Measurements from ENCODE around the gene LARGE1.

The LARGE1 gene

DNA sequence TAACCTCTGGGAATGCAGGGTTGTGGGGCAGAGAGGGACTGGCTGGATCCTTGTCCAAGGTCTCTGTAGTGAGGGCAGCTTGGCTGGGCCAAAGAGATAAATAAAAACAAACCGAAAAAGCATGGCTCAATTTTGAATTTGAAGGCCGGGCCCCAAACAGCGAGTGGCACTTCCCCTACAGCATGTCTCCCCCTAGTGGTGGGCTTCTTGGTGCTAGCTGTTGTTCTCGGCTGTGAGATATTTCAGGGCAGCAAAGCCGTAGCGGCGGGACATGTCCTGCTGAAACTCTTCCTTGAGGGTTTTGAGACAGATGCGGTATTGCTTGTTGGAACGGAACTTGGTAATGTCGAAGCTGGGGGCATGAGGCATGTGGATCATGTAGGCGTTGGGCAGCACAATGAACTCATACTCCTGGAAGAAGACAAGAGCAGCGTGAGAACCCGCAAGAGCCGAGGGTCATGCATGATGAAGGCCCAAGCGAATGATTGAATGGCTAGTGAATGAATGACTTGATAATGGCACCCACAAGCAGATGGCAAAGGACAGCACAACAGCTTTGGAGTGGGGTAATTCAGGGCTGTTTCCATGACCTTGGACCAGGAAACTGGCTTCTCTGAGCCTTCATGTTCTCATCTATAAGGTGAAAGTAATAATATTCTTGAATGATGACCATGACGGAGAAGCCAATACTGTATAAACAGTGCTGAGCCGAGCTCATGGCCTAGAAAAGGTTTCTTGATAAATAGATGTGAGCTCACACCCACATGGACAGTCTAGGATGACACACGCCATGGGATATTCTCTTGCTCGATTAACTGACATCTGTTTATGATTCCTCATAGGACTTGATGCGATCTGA, 645.8 kb downstream of the LARGE1 start:
- Histone ChIP-seq H3K9me3 (no peaks in the 10 kb centered on the region), H3K4me3 (no peak overlapping the region), H3K4me1 (no peaks in the 10 kb centered on the region), H3K36me3 (replicated peaks) (no peaks in the 10 kb centered on the region), H3K27me3 (ENCODE audit: low read depth) (no peaks in the 10 kb centered on the region)
- in situ Hi-C loops (cut with MboI; ENCODE audit: low sequenced_read_pairs): no loop called here
- peak in 1 of 2 experiments; percentile 79 for DNase-seq (ENCODE audit: low spot score in 2 of 2)

DNA sequence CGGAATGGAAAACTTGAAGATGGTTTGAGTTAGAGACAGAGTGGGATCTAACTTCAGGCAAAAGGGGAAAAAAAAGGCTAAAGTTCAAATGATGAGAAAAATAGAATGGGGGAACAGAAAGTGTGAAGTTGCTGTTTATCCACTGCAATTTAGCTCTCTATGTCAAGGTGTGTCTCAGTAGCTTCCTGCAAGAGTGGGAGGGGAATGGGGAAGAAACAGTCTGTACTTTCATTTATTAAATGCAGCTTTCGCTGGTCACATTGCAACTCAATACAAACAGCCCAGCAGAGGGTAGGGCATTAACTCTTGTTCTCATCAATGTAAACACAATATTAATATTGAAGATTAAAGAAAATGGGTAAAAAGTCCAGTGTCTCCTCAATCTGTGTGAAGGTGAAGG, 647.4 kb downstream of the LARGE1 start:
- in situ Hi-C loops (cut with MboI; ENCODE audit: low sequenced_read_pairs): no loop called here
- Histone ChIP-seq H3K36me3 (replicated peaks) (no peaks in the 10 kb centered on the region), H3K4me3 (no peak overlapping the region), H3K9me3 (no peaks in the 10 kb centered on the region), H3K4me1 (no peaks in the 10 kb centered on the region), H3K27me3 (ENCODE audit: low read depth) (no peaks in the 10 kb centered on the region)
- no peak for DNase-seq (ENCODE audit: low spot score in 2 of 2)

DNA sequence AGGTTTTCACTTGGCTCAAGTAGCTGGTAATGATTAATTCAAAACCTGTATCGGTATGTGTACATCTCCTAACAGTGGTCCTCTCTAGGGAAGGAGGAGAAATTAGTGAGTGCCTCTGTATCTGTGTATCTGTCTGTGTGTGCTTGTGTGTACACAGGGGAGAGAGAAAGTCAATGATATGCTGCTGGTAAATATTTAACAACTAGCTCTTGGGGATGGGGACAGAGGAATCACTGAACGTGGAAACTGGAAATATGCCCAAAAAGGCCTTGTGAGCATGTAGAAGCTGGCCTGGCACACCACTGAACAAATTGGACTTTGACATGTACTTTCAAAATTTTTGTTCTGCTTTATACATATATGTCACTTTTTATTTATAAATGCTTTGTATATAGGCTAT, 648.1 kb downstream of the LARGE1 start:
- DNase-seq (ENCODE audit: low spot score in 2 of 2): no peak
- H3K4me3 ChIP-seq: no peak overlapping the region

GRCh38 chr22:33271390-33272161, 648.7 kb downstream of the LARGE1 start:
- Histone ChIP-seq H3K4me1 (no peaks in the 10 kb centered on the region), H3K27me3 (ENCODE audit: low read depth) (no peaks in the 10 kb centered on the region), H3K36me3 (replicated peaks) (no peaks in the 10 kb centered on the region), H3K9me3 (no peaks in the 10 kb centered on the region), H3K4me3 (no peak overlapping the region)
- no peak for DNase-seq (ENCODE audit: low spot score in 2 of 2)
- in situ Hi-C loops (cut with MboI; ENCODE audit: low sequenced_read_pairs): no loop called here

More for the DNA sequence above, 648.1 kb downstream of the LARGE1 start:
- no peaks in the 10 kb centered on the region for H3K36me3 ChIP-seq (replicated peaks)
- H3K27me3 ChIP-seq (ENCODE audit: low read depth): no peaks in the 10 kb centered on the region
- in situ Hi-C loops (cut with MboI; ENCODE audit: low sequenced_read_pairs): no loop called here
- no peaks in the 10 kb centered on the region for H3K9me3 ChIP-seq
- no peaks in the 10 kb centered on the region for H3K4me1 ChIP-seq

DNA sequence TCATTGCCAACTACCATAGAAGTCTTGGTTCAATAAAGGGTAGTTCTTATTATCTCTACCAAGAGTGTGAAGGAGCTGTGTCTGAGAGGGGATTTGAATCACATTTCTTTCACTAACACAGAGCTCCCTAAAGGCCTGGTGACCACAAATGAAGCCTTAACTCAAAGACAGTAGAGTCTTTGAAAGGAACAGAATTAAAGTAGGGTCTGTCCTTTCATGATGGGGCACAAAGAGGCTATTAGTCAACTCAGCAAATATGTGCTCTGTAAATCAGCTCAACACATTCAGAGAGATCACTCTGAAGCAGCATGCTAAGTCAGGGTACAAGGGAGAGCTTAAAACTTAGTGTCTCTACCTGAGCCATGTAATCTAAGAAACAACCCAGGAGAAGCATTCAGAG, 649.7 kb downstream of the LARGE1 start:
- H3K4me1 ChIP-seq: no peaks in the 10 kb centered on the region
- no peak for DNase-seq (ENCODE audit: low spot score in 2 of 2)
- H3K4me3 ChIP-seq: no peak overlapping the region
- no peaks in the 10 kb centered on the region for H3K9me3 ChIP-seq
- in situ Hi-C loops (cut with MboI; ENCODE audit: low sequenced_read_pairs): no loop called here
- H3K36me3 ChIP-seq (replicated peaks): no peaks in the 10 kb centered on the region
- H3K27me3 ChIP-seq (ENCODE audit: low read depth): no peaks in the 10 kb centered on the region

DNA sequence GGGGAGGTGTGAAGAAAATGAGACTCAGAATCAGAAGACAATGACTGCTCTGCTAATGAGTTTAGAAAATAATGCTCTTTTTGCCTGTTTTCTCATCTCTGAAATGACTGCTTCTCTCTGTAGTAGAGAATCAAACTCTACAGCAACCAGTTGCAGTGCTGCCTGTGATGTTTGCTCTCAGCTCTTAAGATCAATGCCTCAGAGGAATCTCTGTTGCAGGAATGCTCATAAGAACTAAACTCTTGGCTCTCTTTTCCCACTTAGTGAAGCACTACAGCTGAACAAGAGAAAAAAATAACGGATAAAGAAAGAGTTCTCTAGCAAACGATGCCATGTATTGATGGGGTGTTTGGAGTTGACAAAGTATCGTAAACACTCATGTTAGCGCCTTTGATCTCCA, 658.6 kb downstream of the LARGE1 start:
- H3K4me3 ChIP-seq: no peak overlapping the region
- no peaks in the 10 kb centered on the region for H3K4me1 ChIP-seq
- H3K36me3 ChIP-seq (replicated peaks): no peaks in the 10 kb centered on the region
- no peak for DNase-seq (ENCODE audit: low spot score in 2 of 2)
- H3K27me3 ChIP-seq (ENCODE audit: low read depth): peaks cover 3% of the 10 kb centered on the region
- H3K9me3 ChIP-seq: no peaks in the 10 kb centered on the region
- in situ Hi-C loops (cut with MboI; ENCODE audit: low sequenced_read_pairs): no loop called here

GRCh38 chr22:33260498-33260897, 659.8 kb downstream of the LARGE1 start:
- no peak for DNase-seq (ENCODE audit: low spot score in 2 of 2)
- Histone ChIP-seq H3K36me3 (replicated peaks) (no peaks in the 10 kb centered on the region), H3K4me3 (no peak overlapping the region), H3K27me3 (ENCODE audit: low read depth) (peaks cover 4% of the 10 kb centered on the region), H3K9me3 (no peaks in the 10 kb centered on the region), H3K4me1 (no peaks in the 10 kb centered on the region)
- in situ Hi-C loops (cut with MboI; ENCODE audit: low sequenced_read_pairs): no loop called here

GRCh38 chr22:33255791-33256190, 664.5 kb downstream of the LARGE1 start:
- Histone ChIP-seq H3K9me3 (no peaks in the 10 kb centered on the region), H3K4me1 (no peaks in the 10 kb centered on the region), H3K4me3 (no peak overlapping the region), H3K36me3 (replicated peaks) (no peaks in the 10 kb centered on the region), H3K27me3 (ENCODE audit: low read depth) (0 out of 2 replicates have a peak, but pooled peaks cover 3% of the 10 kb centered on the region)
- DNase-seq (ENCODE audit: low spot score in 2 of 2): no peak
- in situ Hi-C loops (cut with MboI; ENCODE audit: low sequenced_read_pairs): no loop called here

DNA sequence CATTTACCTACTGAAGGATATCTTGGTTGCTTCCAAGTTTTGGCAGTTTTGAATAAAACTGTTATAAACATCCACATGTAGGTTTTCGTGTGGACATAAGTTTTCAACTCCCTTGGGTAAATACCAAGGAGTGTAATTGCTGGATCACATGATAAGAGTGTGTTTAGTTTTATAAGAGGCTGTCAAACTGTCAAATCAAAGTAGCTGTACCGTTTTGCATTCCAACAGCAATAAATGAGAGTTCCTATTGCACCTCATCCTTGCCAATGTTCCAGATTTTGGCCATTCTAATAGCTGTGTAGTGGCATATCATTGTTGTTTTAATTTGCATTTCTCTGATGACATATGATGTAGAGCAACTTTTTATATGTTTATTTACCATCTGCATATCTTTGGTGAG, 671.3 kb downstream of the LARGE1 start:
- H3K36me3 ChIP-seq (replicated peaks): no peaks in the 10 kb centered on the region
- no peaks in the 10 kb centered on the region for H3K4me1 ChIP-seq
- no peaks in the 10 kb centered on the region for H3K9me3 ChIP-seq
- in situ Hi-C loops (cut with MboI; ENCODE audit: low sequenced_read_pairs): no loop called here
- DNase-seq (ENCODE audit: low spot score in 2 of 2): no peak
- no peak overlapping the region for H3K4me3 ChIP-seq
- H3K27me3 ChIP-seq (ENCODE audit: low read depth): peaks cover 5% of the 10 kb centered on the region; the same call in 1 of the 2 replicates

DNA sequence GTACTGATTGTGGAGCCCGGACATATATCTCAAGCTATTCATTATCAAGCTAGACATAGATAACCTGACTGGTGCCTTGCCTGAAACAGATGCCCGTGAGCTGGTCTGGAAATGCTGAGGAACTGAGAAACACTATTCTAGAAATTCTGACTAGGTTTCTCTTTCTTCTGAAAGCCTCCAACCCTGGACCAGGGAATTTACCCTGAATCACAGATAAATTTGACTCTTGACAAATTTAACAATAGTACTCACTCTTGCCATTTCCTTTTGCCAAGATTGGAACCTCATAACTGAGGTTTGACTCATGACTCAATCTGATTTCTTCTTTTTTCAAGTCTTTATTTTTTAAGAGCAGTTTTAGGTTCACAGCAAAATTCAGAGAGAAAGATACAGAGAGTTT, 672.5 kb downstream of the LARGE1 start:
- no peaks in the 10 kb centered on the region for H3K4me1 ChIP-seq
- in situ Hi-C loops (cut with MboI; ENCODE audit: low sequenced_read_pairs): no loop called here
- no peak overlapping the region for H3K4me3 ChIP-seq
- H3K27me3 ChIP-seq (ENCODE audit: low read depth): peaks cover 5% of the 10 kb centered on the region; the same call in 1 of the 2 replicates
- H3K9me3 ChIP-seq: no peaks in the 10 kb centered on the region
- no peak for DNase-seq (ENCODE audit: low spot score in 2 of 2)
- no peaks in the 10 kb centered on the region for H3K36me3 ChIP-seq (replicated peaks)

DNA sequence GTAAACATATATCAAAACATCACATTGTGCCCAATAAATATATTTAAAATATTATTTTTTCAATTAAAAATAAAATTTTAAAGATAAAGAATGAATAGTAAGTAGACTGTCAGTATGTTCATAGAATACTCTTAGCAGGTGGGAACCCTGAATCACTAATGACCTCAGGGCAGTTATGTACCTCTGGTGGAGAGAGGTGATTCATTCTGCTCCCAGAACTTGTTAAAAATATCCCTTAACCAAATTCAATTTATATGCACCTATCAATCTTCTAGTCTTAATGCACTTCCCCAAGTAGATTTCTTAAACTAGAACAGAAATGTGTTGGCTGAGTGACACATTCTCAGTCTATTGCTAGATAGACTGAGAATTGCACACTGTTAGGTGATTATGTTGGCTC, 678.2 kb downstream of the LARGE1 start:
- Histone ChIP-seq H3K36me3 (replicated peaks) (no peaks in the 10 kb centered on the region), H3K27me3 (ENCODE audit: low read depth) (peaks cover 8% of the 10 kb centered on the region), H3K9me3 (no peaks in the 10 kb centered on the region), H3K4me1 (no peaks in the 10 kb centered on the region), H3K4me3 (no peak overlapping the region)
- in situ Hi-C loops (cut with MboI; ENCODE audit: low sequenced_read_pairs): no loop called here
- DNase-seq (ENCODE audit: low spot score in 2 of 2): no peak

- DNase-seq (ENCODE audit: low spot score in 2 of 2): no peak
Measured at GRCh38 chr22:33240888-33241475, 679.3 kb downstream of the LARGE1 start.

DNA sequence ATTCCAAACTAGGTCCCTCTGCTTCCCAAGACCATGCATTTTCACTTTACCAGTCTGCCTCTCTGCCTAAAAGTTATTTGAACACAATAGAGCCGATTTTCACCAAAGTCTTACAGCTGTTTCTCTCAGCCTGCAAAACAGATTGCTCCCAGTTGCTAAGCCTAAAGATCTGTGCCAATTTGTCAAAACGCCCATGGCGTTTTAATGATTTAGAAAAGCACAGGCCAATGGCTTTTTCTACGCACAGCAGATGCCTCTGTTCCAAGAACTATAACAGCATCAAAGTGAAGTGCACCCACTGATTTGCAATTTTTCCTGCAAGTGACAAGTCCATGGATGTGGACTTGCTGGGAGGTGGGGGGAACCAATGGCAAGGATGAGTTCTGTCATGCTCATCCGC, 688.2 kb downstream of the LARGE1 start:
- in situ Hi-C loops (cut with MboI; ENCODE audit: low sequenced_read_pairs): no loop called here
- Histone ChIP-seq H3K9me3 (no peaks in the 10 kb centered on the region; the same call in 1 of the 2 replicates), H3K4me3 (no peak overlapping the region), H3K27me3 (ENCODE audit: low read depth) (peaks cover 4% of the 10 kb centered on the region), H3K36me3 (replicated peaks) (no peaks in the 10 kb centered on the region), H3K4me1 (no peaks in the 10 kb centered on the region)
- DNase-seq (ENCODE audit: low spot score in 2 of 2): no peak

More at GRCh38 chr22:33240888-33241475, 679.3 kb downstream of the LARGE1 start:
- Histone ChIP-seq H3K36me3 (replicated peaks) (no peaks in the 10 kb centered on the region), H3K9me3 (no peaks in the 10 kb centered on the region), H3K4me3 (no peak overlapping the region), H3K4me1 (no peaks in the 10 kb centered on the region), H3K27me3 (ENCODE audit: low read depth) (peaks cover 12% of the 10 kb centered on the region)
- in situ Hi-C loops (cut with MboI; ENCODE audit: low sequenced_read_pairs): no loop called here

DNA sequence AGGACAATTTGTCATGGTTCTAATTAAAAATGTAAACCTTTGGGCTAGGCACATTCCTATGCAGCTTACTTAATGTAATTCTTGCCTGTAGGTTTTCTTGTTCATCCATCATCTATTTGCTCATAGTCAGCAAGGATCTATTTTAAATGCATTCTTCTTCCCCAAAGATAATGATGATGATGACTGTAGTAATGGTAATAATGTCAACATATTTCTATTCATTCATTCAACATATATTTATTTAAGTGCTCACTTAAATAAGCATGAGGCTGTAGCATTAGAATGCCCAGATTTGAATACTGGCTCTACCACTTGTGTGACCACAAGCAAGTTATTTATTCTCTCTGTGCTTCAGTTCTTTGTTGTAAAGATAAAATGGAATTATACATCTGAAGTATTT, 692.5 kb downstream of the LARGE1 start:
- in situ Hi-C loops (cut with MboI; ENCODE audit: low sequenced_read_pairs): no loop called here
- Histone ChIP-seq H3K27me3 (ENCODE audit: low read depth) (0 out of 2 replicates have a peak, but pooled peaks cover 2% of the 10 kb centered on the region), H3K4me3 (no peak overlapping the region), H3K4me1 (no peaks in the 10 kb centered on the region), H3K9me3 (no peaks in the 10 kb centered on the region; the same call in 1 of the 2 replicates), H3K36me3 (replicated peaks) (no peaks in the 10 kb centered on the region)
- no peak for DNase-seq (ENCODE audit: low spot score in 2 of 2)
